ENCODE results near the gene FGF21. TPM values are rescaled to one million over a fixed set of nuclear protein-coding genes. Genes with fewer than 3 reads are reported as not detected.

FGF21 gene, protein sequence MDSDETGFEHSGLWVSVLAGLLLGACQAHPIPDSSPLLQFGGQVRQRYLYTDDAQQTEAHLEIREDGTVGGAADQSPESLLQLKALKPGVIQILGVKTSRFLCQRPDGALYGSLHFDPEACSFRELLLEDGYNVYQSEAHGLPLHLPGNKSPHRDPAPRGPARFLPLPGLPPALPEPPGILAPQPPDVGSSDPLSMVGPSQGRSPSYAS
- total RNA-seq (not detected), polyA plus RNA-seq (not detected)

DNA sequence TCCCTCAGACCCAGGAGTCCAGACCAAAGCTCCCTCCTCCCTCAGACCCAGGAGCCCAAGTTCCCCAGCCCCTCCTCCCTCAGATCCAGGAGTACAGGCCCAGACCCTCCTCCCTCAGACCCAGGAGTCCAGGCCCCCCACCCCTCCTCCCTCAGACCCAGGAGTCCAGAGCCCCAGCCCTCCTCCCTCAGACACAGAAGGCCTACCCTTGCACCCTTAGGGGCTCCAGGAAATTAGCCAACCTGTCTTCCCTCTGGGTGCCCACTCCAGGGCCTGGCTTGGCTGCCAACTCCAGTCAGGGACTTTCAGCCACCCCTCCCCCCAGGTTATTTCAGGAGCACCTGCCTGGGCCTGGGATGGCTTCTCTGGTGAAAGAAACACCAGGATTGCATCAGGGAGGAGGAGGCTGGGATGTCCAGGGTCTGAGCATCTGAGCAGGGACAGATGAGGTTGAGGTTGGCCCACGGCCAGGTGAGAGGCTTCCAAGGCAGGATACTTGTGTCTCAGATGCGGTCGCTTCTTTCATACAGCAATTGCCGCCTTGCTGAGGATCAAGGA is at the start of gene FGF21:
TSS of gene FGF21 (plus strand) at position 441 of the 558 bp plus-strand sequence. CDS start 713 bp downstream, outside the sequence.
- Histone ChIP-seq H3K9me3 (ENCODE audit: control insufficient read depth in 1 of 2, low read length in 2 of 2) (no peaks in the 10 kb centered on the region), H3K36me3 (ENCODE audit: insufficient read depth, low read length) (no peaks in the 10 kb centered on the region), H3K4me3 (ENCODE audit: low read length in 2 of 2) (no peak within 1 kb of the TSS), H3K4me1 (ENCODE audit: insufficient read depth, low read length) (peaks cover 18% of the 10 kb centered on the region), H3K27ac (ENCODE audit: low read depth, low read length) (no peak within 1 kb of the TSS), H3K27me3 (ENCODE audit: insufficient read depth, low read length) (no peaks in the 10 kb centered on the region)
- DNase-seq, result no peak
- peak within 1 kb of the TSS in 2 of 8 donors; percentile 84 to 88 for H3K4me3 Mint-ChIP-seq
- peaks cover 13 to 25% (median 19%) of the 10 kb centered on the region in 4 donors for H3K4me1 Mint-ChIP-seq
- POLR2A ChIA-PET (ENCODE audit: partially characterized antibody), result no interaction called here
- CTCF ChIA-PET (ENCODE audit: partially characterized antibody), result interaction anchor here (1.2 kb wide), 1 partner anchor 16 kb away, joined by 3 read pairs; no protein-coding TSS in a partner anchor
- intact Hi-C loops (cut with micrococcal nuclease), result no loop called here
- no peaks in the 10 kb centered on the region for H3K9me3 Mint-ChIP-seq
- no peaks in the 10 kb centered on the region for H3K36me3 Mint-ChIP-seq
- peaks cover 7 to 11% of the 10 kb centered on the region in 2 donors for H3K27me3 Mint-ChIP-seq
- peak within 1 kb of the TSS in 1 of 7 donors; percentile 30 for H3K27ac Mint-ChIP-seq

DNA sequence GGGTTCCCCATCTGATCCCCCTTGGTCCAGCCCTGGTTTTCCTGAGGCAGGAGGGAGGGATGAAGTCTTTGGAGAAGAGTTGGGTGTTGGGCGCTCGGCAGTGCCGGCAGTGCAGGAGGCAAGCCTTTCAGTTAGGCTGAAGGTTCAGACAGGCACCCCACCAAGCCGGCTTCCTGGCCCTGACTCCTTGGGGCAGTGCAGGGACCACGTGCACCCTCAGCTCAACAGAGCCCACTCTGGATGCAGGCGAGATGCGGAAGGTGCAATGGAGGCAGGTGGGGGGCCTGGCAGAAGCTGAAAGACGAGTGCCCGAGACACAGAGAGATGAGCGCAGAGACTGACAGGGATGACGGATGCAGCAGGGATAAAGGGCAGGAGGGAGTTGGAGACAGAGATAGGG is 46.9 kb upstream of the FGF21 start:
- peaks cover 21 to 25% of the 10 kb centered on the region in 2 donors for H3K36me3 Mint-ChIP-seq
- Histone ChIP-seq H3K36me3 (ENCODE audit: insufficient read depth, low read length) (no peaks in the 10 kb centered on the region), H3K4me1 (ENCODE audit: insufficient read depth, low read length) (peaks cover 10% of the 10 kb centered on the region), H3K4me3 (ENCODE audit: low read length in 2 of 2) (no peak overlapping the region), H3K9me3 (ENCODE audit: control insufficient read depth in 1 of 2, low read length in 2 of 2) (no peaks in the 10 kb centered on the region), H3K27me3 (ENCODE audit: insufficient read depth, low read length) (no peaks in the 10 kb centered on the region), H3K27ac (ENCODE audit: low read depth, low read length) (no peak overlapping the region)
- no peaks in the 10 kb centered on the region for H3K27me3 Mint-ChIP-seq
- intact Hi-C loops (cut with micrococcal nuclease), result no loop called here
- CTCF ChIA-PET (ENCODE audit: partially characterized antibody), result no interaction called here
- H3K9me3 Mint-ChIP-seq, result no peaks in the 10 kb centered on the region
- no peak overlapping the region for H3K27ac Mint-ChIP-seq
- POLR2A ChIA-PET (ENCODE audit: partially characterized antibody), result no interaction called here
- no peak for DNase-seq
- no peak overlapping the region for H3K4me3 Mint-ChIP-seq
- peaks cover 0 to 14% (median 7%) of the 10 kb centered on the region in 4 donors for H3K4me1 Mint-ChIP-seq

DNA sequence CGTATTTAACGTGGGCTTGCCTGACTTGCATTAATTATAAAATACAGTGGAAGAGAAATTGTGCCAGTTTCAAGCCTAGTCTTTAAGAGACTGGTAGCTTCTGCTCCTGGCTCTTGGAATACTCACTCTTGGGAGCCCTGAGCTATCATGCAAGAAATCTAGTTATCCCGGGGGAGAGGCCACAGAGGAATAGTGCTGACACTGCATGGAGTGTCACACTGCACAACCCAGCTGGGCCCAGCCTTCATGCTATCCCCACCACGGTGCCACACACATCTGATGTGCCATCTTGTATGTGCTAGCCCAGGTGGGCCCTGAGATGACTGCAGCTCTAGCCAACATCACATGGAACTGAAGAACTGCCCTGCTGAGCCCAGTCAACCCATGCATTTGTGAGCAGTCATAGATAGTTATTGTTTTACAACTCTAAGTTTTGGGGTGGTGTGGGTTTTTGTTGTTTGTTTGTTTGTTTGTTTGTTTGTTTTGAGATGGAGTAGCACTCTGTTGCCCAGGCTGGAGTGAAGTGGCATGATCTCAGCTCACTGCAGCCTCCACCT is 44.1 kb upstream of the FGF21 start:
- DNase-seq, result no peak
- CTCF ChIA-PET (ENCODE audit: partially characterized antibody), result interaction anchor here (1.6 kb wide), 1 partner anchor 10 kb away, joined by 4 read pairs; no protein-coding TSS in a partner anchor
- no peak overlapping the region for H3K27ac ChIP-seq (ENCODE audit: low read depth, low read length)
- H3K4me3 ChIP-seq (ENCODE audit: low read length in 2 of 2), result no peak overlapping the region
- H3K4me1 ChIP-seq (ENCODE audit: insufficient read depth, low read length), result peaks cover 24% of the 10 kb centered on the region
- H3K27me3 ChIP-seq (ENCODE audit: insufficient read depth, low read length), result no peaks in the 10 kb centered on the region
- H3K36me3 ChIP-seq (ENCODE audit: insufficient read depth, low read length), result no peaks in the 10 kb centered on the region
- POLR2A ChIA-PET (ENCODE audit: partially characterized antibody), result interaction anchor here (0.8 to 1.8 kb wide), 2 partner anchors 9 to 28 kb away, joined by 3 to 6 read pairs; no protein-coding TSS in a partner anchor
- Mint-ChIP-seq H3K27me3 (no peaks in the 10 kb centered on the region), H3K4me3 (peak overlapping the region in 3 of 8 donors; percentile 30 to 73 (median 38)), H3K27ac (peak overlapping the region in 1 of 7 donors; percentile 75), H3K4me1 (peaks cover 4 to 34% (median 16%) of the 10 kb centered on the region in 4 donors), H3K9me3 (no peaks in the 10 kb centered on the region), H3K36me3 (peaks cover 5 to 11% of the 10 kb centered on the region in 2 donors)
- intact Hi-C loops (cut with micrococcal nuclease), result loop anchor here (5.0 kb wide), 1 partner anchor 94 kb away; the partner anchor contains the start of genes FAM83E, RPL18 and SPHK2
- H3K9me3 ChIP-seq (ENCODE audit: control insufficient read depth in 1 of 2, low read length in 2 of 2), result no peaks in the 10 kb centered on the region

DNA sequence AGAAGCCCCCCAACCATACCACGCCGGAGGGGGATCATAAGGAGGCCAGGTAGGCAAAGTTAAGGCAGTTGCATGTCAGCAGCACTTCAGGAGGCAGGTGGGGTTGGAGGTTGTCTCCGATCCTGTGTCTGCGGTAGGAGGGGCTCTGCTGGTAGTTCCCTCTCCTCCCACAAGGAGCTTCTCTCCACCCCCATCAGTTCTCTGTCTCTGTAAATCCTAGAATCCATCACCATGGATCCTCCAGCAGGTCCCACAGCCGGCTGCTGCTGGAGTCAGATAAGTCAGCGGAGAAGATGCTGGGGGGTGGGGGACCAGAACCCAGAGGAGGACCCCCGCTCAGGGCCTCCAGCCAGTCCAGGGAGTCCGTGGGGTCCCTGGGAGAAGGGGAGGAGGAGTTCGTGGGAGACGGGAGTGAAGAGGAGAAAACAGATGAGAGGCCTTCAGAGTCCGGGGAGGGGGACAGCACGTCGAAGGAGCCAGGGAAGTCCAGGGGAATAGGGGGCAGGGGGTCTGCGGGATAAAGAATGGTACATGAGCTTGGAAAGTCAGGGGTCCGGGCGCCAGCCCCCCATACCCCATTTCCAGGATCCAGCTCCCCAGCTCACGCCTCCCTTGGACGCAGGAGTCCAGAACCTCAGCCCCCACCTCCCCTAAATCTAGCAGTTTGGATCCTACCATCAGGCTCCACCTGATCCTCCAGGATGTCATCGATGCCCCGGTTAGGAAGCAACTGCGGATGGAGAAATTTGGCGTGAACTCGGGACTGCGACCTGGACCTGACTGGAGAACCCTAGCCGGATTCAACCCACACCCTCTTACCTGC is 42.1 kb upstream of the FGF21 start:
- H3K27ac Mint-ChIP-seq, result peak overlapping the region; percentile 57 to 95 (median 74)
- H3K36me3 ChIP-seq (ENCODE audit: insufficient read depth, low read length), result no peaks in the 10 kb centered on the region
- H3K4me3 ChIP-seq (ENCODE audit: low read length in 2 of 2), result peak overlapping the region; percentile 63 to 73
- H3K4me1 ChIP-seq (ENCODE audit: insufficient read depth, low read length), result peaks cover 24% of the 10 kb centered on the region
- POLR2A ChIA-PET (ENCODE audit: partially characterized antibody), result interaction anchor here (0.9 to 3.0 kb wide), 12 partner anchors 12 to 280 kb away, joined by 3 to 17 read pairs (median 4); partner anchors contain the start of genes CA11, DBP, FUT2 and GYS1
- no peak for DNase-seq
- no peaks in the 10 kb centered on the region for H3K9me3 ChIP-seq (ENCODE audit: control insufficient read depth in 1 of 2, low read length in 2 of 2)
- peak overlapping the region; percentile 70 for H3K27ac ChIP-seq (ENCODE audit: low read depth, low read length)
- peak overlapping the region; percentile 80 to 94 (median 90) for H3K4me3 Mint-ChIP-seq
- peaks cover 0 to 5% of the 10 kb centered on the region in 2 donors for H3K36me3 Mint-ChIP-seq
- no peaks in the 10 kb centered on the region for H3K27me3 Mint-ChIP-seq
- CTCF ChIA-PET (ENCODE audit: partially characterized antibody), result interaction anchor here (1.0 to 1.6 kb wide), 4 partner anchors 8 to 39 kb away, joined by 3 to 5 read pairs (median 4); no protein-coding TSS in a partner anchor
- H3K9me3 Mint-ChIP-seq, result no peaks in the 10 kb centered on the region
- peaks cover 4 to 34% (median 16%) of the 10 kb centered on the region in 4 donors for H3K4me1 Mint-ChIP-seq
- intact Hi-C loops (cut with micrococcal nuclease), result loop anchor here (5.0 kb wide), 1 partner anchor 96 kb away; the partner anchor contains the start of genes FAM83E, RPL18 and SPHK2
- no peaks in the 10 kb centered on the region for H3K27me3 ChIP-seq (ENCODE audit: insufficient read depth, low read length)

DNA sequence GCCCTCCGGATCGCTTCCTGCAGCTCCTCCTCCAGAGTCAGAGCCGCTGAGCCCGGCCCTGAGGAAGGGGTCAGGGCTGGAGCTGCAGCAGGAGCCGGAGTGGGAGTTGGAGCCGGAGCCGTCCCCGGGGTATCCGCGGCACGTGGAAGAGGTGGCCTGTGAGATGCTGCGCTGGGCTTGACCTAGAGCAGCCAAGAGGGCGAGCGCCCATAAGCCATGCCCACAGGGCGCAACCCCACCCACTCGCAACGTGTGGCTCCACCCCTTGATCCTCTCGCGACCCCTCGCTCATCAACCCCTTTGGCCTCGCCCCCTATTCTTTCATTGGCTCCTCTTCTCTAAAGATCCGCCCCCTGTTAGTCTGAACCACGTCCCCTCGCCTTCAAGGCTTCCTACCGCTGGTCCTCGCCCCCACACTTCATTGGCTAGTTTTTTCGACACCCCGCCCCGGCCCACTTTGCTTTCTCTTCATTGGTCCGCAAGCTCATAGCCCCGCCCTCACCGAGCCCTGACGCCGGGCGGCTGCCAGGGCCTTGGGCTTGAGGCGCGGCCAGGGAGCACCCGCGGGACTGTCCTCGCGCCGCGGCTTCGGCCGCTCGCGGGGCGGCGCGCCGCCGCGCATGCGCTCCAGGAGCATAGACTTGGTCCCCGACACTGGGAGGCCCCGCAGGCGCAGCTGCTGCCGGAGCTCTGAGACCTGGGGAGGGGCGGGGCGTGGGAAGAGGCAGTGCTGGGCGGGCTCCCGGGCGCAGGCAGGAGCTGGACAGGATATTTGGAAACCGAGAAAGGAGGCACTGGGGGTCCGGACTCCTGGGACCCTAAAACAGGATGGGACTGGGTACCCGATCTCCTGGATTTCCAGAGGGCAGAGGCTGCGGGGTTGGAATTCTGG is 41.2 kb upstream of the FGF21 start:
- Histone ChIP-seq H3K27ac (ENCODE audit: low read depth, low read length) (peak overlapping the region; percentile 70), H3K36me3 (ENCODE audit: insufficient read depth, low read length) (no peaks in the 10 kb centered on the region), H3K27me3 (ENCODE audit: insufficient read depth, low read length) (no peaks in the 10 kb centered on the region), H3K4me3 (ENCODE audit: low read length in 2 of 2) (peak overlapping the region; percentile 63 to 73), H3K9me3 (ENCODE audit: control insufficient read depth in 1 of 2, low read length in 2 of 2) (no peaks in the 10 kb centered on the region), H3K4me1 (ENCODE audit: insufficient read depth, low read length) (peaks cover 24% of the 10 kb centered on the region)
- DNase-seq, result peak; percentile 96 to 99 (median 97)
- intact Hi-C loops (cut with micrococcal nuclease), result loop anchor here (1.0 to 5.0 kb wide), 4 partner anchors 11 to 97 kb away; partner anchors contain the start of genes CA11, FAM83E, RPL18 and SPHK2
- H3K36me3 Mint-ChIP-seq, result peaks cover 0 to 2% of the 10 kb centered on the region in 2 donors
- POLR2A ChIA-PET (ENCODE audit: partially characterized antibody), result interaction anchor here (0.6 to 3.0 kb wide), 15 partner anchors 11 to 279 kb away, joined by 3 to 17 read pairs (median 4); partner anchors contain the start of genes CA11, DBP, FUT2 and GYS1
- no peaks in the 10 kb centered on the region for H3K9me3 Mint-ChIP-seq
- peak overlapping the region; percentile 57 to 95 (median 92) for H3K27ac Mint-ChIP-seq
- peaks cover 4 to 34% (median 15%) of the 10 kb centered on the region in 4 donors for H3K4me1 Mint-ChIP-seq
- H3K27me3 Mint-ChIP-seq, result no peaks in the 10 kb centered on the region
- CTCF ChIA-PET (ENCODE audit: partially characterized antibody), result interaction anchor here (1.2 to 1.4 kb wide), 3 partner anchors 38 to 68 kb away, joined by 4 to 5 read pairs (median 4); partner anchors contain the start of gene CA11
- peak overlapping the region; percentile 83 to 94 (median 90) for H3K4me3 Mint-ChIP-seq
